GM18520 (cell line): ENCODE measurements around the gene STIMATE.

ENCODE experiments used
- ATAC-seq: cut with Tn5 transposase; IDR thresholded peaks from one replicate; pipeline ENCODE4 v1.9.1; 2021; ENCODE audit not compliant: unreplicated experiment

The STIMATE gene

DNA sequence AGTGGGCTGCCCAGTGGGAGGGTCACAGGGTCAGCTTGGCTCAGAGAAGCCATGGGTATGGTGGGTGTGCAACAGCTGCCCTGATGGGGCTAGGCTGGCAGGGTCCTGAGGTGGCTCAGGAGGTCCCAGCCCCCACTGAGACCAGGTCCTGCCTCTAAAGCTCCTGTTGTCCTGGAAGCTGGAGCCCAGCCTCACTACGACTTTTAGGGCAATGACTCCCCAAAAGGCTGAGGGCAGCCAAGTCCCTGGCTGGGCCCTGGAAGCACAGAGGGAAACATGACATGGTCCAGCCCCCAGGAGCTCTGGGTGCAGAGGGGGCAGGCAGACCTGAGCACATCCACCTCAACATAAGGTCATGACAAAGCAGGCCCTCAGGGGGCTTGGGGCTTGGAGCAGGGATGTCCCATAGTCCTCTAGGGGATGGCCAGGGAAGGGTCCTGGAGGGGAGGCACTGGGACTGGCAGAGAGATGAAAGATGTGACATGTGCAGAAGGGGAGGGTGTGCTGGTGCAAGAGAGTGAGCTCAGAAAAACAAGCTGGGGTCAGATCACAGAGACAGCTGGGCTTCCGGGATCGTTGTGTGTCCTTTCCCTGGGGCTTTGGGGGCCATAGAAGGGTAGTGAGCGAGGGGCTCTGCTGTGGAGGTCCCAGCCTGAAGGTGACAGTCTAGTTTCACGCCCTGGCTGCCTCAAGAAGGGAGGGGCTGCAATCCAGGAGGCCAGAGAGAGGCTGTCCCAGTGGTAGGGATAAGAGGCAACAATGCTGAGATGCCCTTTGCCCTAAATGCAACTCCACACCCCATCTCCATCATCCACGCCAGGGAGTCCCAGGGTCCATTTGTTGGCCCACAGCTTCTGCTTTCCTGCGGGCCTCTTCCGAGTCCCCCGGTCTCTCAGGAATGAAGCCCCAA, 103.4 kb downstream of the STIMATE start:
- no peak for ATAC-seq

DNA sequence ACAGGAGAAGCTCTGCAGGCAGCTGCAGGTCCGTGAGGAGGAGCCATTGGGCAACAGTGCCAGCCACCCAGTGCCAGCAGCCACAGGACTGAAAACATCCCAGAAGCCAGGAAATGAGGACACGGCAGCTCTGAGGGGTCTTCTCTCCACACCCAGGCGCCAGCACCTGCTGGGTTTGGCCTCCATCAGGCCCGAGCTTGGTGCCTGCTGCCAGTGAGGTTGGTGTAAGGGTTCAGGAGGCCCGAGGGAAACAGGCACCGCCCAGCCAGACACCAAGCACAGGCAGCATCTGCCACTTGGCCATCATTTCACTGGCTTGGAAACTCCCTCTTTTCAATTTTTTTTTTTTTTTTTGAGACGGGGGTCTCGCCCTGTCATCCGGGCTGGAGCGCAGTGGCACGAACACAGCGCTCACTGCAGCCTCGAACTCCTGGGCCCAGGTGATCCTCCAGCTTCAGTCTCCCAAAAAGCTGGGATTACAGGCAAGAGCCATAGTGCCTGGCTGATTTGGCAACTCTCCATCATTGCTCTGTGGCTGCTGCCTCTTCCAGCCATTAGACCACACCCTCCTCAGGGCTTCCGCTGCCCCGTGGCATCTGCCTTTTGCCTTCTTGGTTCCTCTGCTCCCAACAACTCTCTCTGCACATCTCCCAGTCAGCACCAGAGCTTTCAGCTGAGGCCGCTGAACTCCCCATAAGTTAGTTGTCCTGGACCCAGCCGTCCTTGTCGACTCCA, 104.2 kb downstream of the STIMATE start:
- ATAC-seq: no peak

DNA sequence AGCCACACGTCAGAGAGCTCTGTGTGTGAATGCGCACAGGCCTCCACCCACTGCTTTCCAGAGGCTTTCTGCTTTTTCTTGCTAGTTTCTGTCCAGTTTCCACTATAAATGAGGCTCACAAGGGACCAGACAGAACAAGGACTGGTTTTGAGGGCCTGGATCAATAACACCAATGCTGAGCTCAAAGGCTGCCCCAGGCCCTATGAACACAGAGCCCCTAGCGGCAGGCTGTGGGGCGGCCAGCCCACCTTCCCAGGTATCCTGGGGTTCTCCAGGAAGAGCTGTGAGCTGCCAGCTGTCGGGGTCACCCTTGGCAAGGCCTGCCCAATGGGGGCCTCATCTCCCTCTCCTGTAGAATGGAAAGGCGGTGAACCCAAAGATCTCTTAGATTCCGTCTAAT, 104.9 kb downstream of the STIMATE start:
- no peak for ATAC-seq

DNA sequence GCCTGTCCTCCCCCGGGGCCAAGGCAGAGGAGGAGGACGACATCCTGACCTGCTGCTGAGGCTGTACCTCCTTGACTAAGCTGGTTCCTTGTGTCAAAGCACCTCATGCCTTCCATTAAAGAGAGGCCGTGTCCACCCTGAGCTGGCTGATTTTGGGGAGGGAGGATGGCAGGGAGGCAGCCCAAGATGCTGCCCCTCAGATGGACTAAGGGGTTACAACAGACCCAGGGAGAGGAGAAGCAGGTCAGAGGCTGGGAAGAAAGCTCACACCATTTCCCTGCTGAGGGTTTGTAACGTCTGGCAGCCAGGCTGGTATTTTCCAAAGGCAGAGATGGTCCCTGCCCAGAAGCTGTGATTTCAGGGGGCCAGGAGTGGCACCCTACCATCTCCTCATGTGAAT, 105.4 kb downstream of the STIMATE start:
- ATAC-seq: no peak

- no peak for ATAC-seq
Measured at GRCh38 chr3:52791366-52791765, 106.0 kb downstream of the STIMATE start.

GRCh38 chr3:52790741-52791140, 106.6 kb downstream of the STIMATE start:
- no peak for ATAC-seq

GRCh38 chr3:52790337-52790736, 107.0 kb downstream of the STIMATE start:
- no peak for ATAC-seq

DNA sequence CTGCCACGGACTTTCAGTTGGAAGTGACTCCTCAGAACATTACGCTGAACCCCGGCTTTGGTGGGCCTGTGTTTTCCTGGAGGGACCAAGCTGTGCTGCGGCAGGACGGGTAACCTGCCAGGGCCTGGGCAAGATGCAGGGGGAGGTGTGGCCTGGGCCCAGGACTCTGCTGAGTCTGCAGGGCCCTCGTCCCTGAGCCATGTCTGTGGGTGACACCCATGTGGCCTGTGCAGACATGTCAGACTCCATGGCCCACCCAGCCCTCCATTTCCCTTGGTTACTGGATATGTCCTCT, 107.7 kb downstream of the STIMATE start:
- ATAC-seq: no peak

DNA sequence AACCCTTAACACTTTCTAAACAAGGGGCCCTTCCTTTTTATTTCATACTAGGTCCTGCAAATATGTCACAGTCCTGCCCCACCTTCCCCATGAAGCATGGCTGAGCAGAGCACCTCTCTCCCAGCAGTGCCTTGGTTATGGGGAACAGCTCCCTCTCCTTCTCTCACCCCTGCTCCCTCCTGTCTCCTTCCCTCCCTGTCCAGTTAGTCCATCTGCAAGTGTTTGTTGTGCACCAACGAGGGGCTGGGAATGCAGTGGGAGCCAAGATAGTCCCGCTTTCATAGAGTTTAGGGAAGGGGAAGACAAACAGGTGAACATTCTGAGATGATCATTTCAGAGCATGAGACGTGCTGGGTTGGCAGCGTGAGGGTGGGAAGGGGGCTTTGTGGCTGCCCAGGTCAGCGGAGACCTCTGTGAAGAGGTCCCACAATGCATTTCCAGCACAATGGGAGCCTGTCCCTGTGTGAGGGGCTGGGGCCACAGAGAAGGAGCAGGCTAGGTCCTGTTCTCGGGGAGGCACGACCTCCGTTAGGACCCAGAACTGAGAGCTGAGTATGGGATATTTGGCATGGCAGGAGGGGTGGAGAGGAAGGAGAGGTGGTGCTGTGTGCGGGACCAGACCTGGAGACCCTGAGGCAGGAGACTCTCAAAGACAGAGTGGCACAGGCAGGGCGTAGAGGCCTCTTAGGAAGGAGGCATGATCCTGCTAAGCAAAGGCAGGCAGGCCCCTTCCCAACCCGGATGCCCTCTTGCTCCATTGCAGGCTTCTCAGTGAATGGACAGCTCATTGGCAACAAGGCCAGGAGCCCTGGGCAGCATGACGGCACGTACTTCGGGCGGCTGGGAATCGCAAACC, 108.2 kb downstream of the STIMATE start:
- no peak for ATAC-seq

DNA sequence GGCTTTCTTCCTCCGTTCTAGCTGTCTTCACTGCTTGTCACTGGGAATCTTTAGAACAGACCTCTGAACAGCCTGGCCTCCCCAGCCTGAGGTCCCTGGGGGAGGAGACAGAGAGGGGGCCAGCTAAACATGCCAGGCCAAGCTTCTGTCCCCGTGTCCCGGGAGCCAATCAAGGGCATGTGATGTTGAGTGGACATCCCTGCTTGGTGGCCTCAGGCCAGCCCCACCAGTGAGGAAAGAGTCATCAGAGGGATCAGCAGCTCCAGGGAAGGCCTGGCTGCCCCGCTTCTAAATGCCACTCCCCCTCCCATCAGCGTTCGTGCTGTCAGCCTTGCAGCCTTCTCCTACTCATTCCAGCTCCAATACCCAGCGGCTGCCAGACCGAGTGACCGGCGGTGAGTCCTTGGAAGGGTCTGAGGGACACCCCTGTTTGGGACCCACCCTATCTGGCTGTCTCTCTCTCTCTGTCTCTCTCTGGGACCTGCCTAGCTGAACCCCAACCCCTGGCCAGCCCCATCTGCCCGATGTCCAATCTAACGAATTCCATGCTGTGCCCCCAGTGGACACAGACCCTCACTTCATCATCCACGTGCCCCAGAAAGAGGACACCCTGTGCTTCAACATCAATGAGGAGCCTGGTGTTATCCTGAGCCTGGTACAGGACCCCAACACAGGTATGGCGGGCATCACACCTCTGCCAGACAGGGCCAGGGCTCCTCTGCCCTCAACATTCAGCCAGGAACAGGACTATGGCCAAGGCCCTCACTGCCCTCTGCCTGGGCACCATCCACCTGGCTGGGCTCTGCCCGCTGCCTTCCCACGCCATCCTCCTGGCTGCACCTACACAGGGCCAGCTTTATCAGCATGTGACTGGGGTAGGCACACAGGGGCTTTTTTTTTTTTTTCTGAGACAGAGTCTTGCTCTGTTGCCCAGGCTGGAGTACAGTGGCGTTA, 109.4 kb downstream of the STIMATE start:
- no peak for ATAC-seq

DNA sequence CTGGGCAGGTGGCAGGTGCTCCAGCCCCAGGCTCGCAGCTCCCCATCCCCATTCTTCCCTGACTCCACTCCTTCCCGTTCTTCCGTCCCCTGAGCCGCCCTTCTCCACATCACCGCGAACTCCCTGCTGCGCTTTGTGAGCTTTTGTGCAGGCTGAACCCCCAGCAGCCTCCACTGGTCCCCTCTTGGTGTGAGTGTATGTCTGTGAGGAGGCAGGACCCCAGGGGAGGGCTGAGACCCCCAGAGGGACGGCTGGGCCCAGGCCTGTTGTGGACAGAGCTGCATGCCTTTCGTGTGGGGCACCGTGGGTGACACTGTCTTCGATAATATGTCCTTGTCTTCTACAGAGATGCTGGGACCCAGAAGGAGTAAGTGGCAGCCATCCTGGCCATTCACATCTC, 110.1 kb downstream of the STIMATE start:
- no peak for ATAC-seq
